Mucosa of descending colon (tissue), 3 donors: Measurements from ENCODE around the gene ARAP1. TPM values are rescaled to one million over a fixed set of nuclear protein-coding genes. Genes with fewer than 3 reads are reported as not detected.

Experiments used
- ATAC-seq: fragments of 200-7000 bp; cut with Tn5 transposase; one replicate; pipeline ENCODE4 v1.9.1; 2020; ENCODE audit warnings: mild to moderate bottlenecking, moderate library complexity
- DNase-seq, 3 donors: peaks; one replicate each; pipeline ENCODE4 v3.0.0-alpha.2; 2020
- H3K36me3 ChIP-seq: fragments of 200-600 bp; one replicate; pipeline ENCODE4 v1.8.0; 2021; ENCODE audit warnings: low read depth, mild to moderate bottlenecking
- H3K4me1 ChIP-seq: fragments of 200-600 bp; one replicate; pipeline ENCODE4 v1.8.0; 2021; ENCODE audit warnings: low read depth, mild to moderate bottlenecking
- H3K4me3 ChIP-seq: fragments of 200-600 bp; one replicate; pipeline ENCODE4 v1.8.0; 2021; ENCODE audit warnings: mild to moderate bottlenecking
- H3K9me3 ChIP-seq: fragments of 200-600 bp; one replicate; pipeline ENCODE4 v1.8.0; 2021; ENCODE audit warnings: mild to moderate bottlenecking
- intact Hi-C, 2 donors: fragments of 100-400 bp; cut with DNase I in 1 of 2; cut with micrococcal nuclease in 1 of 2; formaldehyde crosslinking; loops; one replicate each; pipeline versions ENCODE4 v1.11.0 to v1.11.1; 2022; cut with DNase I, micrococcal nuclease
- total RNA-seq, 3 donors: library from RNA; stranded (reverse); fragmentation: NEBNext Ultra II Directional in 2 of 3; extraction: Animal tissue kit (Norgen Biotek cat#: 25700) in 2 of 3; gene quantifications; one replicate each; pipeline versions ENCODE4 v1.2.1 to v1.2.4, GENCODE V29; 2021 to 2023
- TF ChIP-seq, protein P1 (sequence below): fragments of 200-600 bp; IDR thresholded peaks from one replicate; pipeline ENCODE4 v1.8.0; 2022; ENCODE audit warnings: antibody characterized with exemption, mild to moderate bottlenecking
- donor health status: DM: no; HTN: no; CAD: no; lungs with moderate emphysema.
- donor health status: DM: no; HTN: no; CAD: no.
- donor health status: DM: no; HTN: yes; CAD: no.

ARAP1 gene
- total RNA-seq, 3 donors from 2014 or later, result 69.3 to 84.8 (median 84.0) TPM

DNA sequence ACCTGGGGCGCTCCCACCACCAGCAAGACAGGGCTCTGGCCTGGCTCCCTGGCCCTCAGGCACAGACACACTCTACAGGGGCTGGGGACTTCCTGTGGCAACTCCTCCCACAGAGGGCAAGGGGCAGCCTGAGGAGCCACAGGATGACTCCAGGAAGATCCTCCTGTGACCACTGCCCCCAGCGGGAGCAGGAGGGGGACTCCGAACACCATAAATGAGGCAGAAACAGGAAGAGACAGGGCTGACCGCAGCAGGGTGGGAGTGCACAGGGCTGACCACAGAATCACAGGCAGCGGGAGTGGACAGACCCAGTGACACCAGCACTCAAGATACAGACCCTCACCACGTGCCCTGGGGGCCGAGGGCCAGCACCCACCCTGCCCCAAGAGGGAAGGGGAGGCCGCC, 10.8 kb downstream of the ARAP1 start:
- H3K4me3 ChIP-seq, result no peak overlapping the region
- intact Hi-C loops, result no loop called here
- ATAC-seq, result no peak
- H3K4me1 ChIP-seq, result peaks cover 16% of the 10 kb centered on the region
- TF ChIP-seq, protein P1, sequence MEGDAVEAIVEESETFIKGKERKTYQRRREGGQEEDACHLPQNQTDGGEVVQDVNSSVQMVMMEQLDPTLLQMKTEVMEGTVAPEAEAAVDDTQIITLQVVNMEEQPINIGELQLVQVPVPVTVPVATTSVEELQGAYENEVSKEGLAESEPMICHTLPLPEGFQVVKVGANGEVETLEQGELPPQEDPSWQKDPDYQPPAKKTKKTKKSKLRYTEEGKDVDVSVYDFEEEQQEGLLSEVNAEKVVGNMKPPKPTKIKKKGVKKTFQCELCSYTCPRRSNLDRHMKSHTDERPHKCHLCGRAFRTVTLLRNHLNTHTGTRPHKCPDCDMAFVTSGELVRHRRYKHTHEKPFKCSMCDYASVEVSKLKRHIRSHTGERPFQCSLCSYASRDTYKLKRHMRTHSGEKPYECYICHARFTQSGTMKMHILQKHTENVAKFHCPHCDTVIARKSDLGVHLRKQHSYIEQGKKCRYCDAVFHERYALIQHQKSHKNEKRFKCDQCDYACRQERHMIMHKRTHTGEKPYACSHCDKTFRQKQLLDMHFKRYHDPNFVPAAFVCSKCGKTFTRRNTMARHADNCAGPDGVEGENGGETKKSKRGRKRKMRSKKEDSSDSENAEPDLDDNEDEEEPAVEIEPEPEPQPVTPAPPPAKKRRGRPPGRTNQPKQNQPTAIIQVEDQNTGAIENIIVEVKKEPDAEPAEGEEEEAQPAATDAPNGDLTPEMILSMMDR, result no peak
- H3K36me3 ChIP-seq, result no peaks in the 10 kb centered on the region
- no peaks in the 10 kb centered on the region for H3K9me3 ChIP-seq
- peak in 1 of 3 donors; percentile 75 for DNase-seq

DNA sequence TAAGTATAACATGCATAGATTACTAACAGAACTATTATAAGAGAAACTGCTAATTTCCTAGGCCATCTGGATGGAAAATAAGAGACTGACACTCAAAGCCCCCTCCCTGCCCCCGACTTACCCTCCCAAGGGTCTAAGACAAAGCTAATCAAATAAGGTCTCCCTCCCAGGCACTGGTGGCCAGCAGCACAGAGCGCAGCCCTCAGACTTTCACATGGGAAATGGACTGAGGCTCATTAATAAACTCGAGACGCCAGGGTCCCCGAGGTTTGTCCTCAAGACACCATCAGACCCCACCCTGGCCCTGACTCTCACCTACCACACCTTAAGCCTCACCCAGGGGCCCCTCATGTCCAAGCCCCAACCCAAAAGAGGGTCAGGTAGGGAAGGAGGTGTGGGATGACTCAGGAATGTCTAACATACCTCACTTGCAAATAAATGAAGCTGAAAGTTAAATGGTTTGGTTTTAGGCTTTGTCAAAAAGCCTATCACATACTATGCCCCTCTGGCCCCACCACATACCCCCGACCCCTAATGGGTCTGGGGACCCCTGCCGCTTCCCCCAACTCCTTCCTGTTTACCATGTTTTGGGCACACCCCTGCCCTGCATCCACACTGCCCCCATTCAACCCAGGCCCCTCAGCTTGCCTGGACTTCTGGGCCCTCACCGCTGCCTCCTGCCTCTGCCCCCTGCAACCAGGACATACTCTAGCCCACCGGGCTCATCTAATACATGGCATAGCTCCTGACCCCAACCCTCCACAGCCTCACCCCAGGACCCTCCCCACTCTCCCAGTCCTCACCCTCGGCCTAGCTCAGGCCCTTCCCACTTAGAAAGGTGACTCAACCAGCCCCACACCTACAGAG, 11.4 kb downstream of the ARAP1 start:
- Histone ChIP-seq H3K9me3 (no peaks in the 10 kb centered on the region), H3K4me1 (peaks cover 16% of the 10 kb centered on the region), H3K4me3 (no peak overlapping the region), H3K36me3 (no peaks in the 10 kb centered on the region)
- peak in 1 of 3 donors; percentile 22 for DNase-seq
- TF ChIP-seq, protein P1, result no peak
- ATAC-seq, result no peak
- intact Hi-C loops, result no loop called here

DNA sequence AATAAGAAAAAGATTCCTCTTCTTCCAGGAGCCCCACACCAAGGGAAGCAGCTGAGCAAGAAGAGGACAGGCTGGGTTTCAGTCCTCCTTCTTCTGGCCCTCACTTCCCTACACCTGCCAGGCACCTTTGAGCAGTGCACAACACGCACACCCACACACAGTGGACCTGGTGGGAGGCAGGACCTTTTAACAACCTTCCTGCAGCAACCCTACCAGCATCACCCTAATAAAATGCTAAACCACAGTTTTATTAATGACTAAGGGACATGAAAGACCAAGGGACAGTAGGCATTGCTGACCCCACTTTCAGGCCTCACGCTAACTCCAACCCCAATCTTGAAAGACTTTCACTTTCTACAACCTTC, 12.2 kb downstream of the ARAP1 start:
- Histone ChIP-seq H3K36me3 (no peaks in the 10 kb centered on the region), H3K4me1 (peaks cover 16% of the 10 kb centered on the region), H3K9me3 (no peaks in the 10 kb centered on the region), H3K4me3 (no peak overlapping the region)
- no peak for DNase-seq
- TF ChIP-seq, protein P1, result no peak
- intact Hi-C loops, result no loop called here
- no peak for ATAC-seq

DNA sequence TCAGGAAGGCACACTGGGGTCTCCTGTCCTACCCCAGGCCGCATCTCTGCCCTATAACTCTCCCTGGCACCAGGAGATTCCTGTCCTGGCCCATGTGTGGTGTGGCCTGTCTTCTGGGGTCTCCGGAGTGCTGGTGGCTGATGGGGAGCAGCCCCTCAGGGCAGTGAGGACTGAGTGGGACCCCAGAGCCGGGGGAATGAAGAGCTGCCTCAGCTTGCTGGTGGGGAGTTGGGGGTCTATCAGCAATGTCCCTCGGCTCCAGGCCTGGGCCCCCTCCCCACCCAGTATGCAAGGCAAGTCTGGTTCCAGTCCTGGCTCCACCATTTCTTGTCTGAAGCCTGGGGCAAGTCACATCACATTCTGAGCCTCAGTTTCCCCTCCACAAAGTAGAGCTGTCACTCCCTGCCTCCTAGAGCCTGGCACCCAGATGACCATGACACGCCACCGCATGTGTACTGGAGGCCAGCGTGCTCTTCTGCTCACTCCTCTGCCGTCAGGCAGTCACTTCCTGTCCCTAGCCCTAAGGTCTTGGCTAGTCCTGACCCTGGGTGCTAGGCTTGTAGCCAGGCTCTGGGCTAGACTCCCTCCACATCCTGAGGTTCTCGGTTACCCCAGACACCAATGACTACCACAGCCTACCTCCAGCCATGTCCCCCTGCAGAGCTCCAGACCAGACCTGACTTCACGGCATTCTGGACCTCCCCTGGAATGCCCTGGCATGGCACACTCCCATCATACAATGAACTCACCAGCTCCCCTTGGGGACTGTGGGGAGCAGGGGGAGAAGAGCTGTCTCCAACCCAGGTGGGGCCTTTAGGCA, 12.8 kb downstream of the ARAP1 start:
- Histone ChIP-seq H3K36me3 (no peaks in the 10 kb centered on the region), H3K4me1 (peaks cover 16% of the 10 kb centered on the region), H3K9me3 (no peaks in the 10 kb centered on the region), H3K4me3 (no peak overlapping the region)
- ATAC-seq, result peak; percentile 9
- DNase-seq, result peak in 1 of 3 donors; percentile 51
- intact Hi-C loops, result no loop called here
- TF ChIP-seq, protein P1, result no peak

DNA sequence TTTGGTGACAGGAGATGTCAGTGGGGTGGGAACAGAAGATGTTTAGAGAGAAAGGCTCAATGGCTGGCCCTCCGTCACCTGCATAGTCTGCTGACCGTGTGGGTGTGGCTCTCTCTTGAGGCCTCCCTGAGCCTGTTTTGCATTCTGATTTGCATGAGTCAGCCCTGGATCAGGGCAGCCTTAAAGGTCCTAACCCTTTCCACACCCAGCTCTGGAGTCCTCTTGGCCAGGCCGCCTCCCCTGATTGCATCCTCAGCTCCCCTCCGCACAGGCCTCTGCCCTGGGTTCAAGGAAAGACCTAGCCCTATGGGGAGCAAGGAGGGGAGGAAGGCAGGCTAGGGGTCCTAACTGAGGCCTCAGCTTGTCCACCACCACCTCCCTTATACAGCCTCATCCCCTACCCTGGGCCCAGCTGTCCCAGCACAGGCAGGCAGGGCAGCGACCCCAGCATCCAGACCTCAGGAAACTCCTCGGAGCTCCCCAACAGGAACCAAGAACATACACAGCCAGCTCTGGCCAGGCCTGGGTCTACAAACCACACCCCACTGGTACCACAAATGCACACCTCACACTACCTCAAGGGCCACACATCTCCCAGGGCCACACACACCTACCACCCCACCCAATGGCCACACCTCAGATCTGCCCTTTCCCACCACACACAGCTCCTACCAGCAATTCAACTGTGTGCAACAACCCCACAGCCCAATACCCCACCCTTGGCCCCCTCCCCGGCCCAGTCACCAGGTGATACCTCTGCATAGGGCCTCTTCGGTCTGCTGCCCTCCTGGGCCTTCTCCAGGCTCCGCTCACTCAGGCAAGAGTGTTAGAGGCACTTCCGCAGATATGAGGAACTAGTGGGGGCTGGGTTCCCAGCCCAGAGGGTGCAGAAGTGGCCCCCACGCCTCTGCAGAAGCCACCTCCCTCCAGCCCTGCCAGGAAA, 13.7 kb downstream of the ARAP1 start:
- Histone ChIP-seq H3K4me1 (peaks cover 16% of the 10 kb centered on the region), H3K9me3 (no peaks in the 10 kb centered on the region), H3K4me3 (no peak overlapping the region), H3K36me3 (no peaks in the 10 kb centered on the region)
- TF ChIP-seq, protein P1, result no peak
- ATAC-seq (peak; percentile 57), DNase-seq (peak in 1 of 3 donors; percentile 81)
- intact Hi-C loops, result no loop called here
